ENCODE data around the gene SHOC2. TPM values are rescaled to one million over a fixed set of nuclear protein-coding genes. Genes with fewer than 3 reads are reported as not detected.

Gene SHOC2
- total RNA-seq, 2 experiments from 2014 or later = 24.9 to 27.2 TPM

- Mint-ChIP-seq H3K27ac (no peak overlapping the region), H3K36me3 (ENCODE audit: low read depth) (no peaks in the 10 kb centered on the region), H3K9me3 (peaks cover 15% of the 10 kb centered on the region), H3K4me3 (no peak overlapping the region), H3K4me1 (ENCODE audit: low read depth) (no peaks in the 10 kb centered on the region), H3K27me3 (ENCODE audit: low read depth) (peaks cover 18% of the 10 kb centered on the region)
- no peak for DNase-seq
- intact Hi-C loops (cut with micrococcal nuclease) = no loop called here
- CTCF ChIA-PET = interaction anchor here (0.6 kb wide), 3 partner anchors 299 to 360 kb away, joined by 4 to 5 read pairs (median 5); no protein-coding TSS in a partner anchor
These were observed 137.6 kb downstream of the SHOC2 start for GRCh38 chr10:111057006-111057405.

Small RNA genes lying within 50 kb of the gene (microRNA-seq; reads per million reads assigned to microRNA genes)
- 2.2 reads per million for gene MIR548E (ENCODE audit: borderline microRNAs expressed, borderline replicate concordance)

Other genes starting within 250 kb of the SHOC2 start
- 100 to 1,000 TPM; 143 to 146 TPM for gene PDCD4, start 47.7 kb upstream of the SHOC2 start, total RNA-seq
- gene BBIP1, start 424 bp upstream of the SHOC2 start, total RNA-seq = 10 to 100 TPM; 37.2 to 42.6 TPM
- gene ADRA2A, start 157.4 kb downstream of the SHOC2 start, total RNA-seq = not detected